ENCODE results near the gene MRPS30. TPM values are rescaled to one million over a fixed set of nuclear protein-coding genes. Genes with fewer than 3 reads are reported as not detected.

The MRPS30 gene
- total and polyA plus RNA-seq, 2 of the 4 experiments (the other 2 are of a cell fraction): 18.3 to 51.4 TPM

DNA sequence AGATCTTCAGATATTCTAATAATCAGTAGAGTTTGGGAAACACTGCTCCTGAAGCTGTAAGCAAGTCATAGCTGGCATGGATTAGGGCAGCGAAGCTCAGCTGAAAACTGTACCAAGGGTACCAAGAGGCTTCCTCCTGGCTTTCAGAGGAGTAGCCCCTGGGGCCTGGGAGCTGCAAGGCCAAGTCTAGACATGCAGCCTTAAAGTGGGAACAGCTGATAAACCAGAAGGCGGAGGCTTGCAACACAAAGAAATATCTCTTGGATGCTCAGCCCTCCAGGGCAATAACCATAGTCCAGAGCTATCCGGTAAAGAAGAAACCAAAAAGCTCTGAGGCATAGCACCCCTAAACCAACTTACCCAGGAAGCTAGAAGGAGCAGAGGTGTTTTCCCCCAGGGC lies 51.5 kb downstream of the MRPS30 start:
- Histone ChIP-seq H3K18ac (ENCODE audit: low read depth, low read length) (no peak overlapping the region), H2AK5ac (ENCODE audit: low read depth, low read length) (no peak overlapping the region), H2BK15ac (ENCODE audit: low read depth, low read length) (no peak overlapping the region), H4K5ac (ENCODE audit: low read depth, low read length) (no peak overlapping the region), H3K23ac (ENCODE audit: low read depth, low read length) (no peak overlapping the region), H3K9me3 (ENCODE audit: control insufficient read depth, insufficient read depth, low read length) (0 out of 2 replicates have a peak, but pooled peaks cover 2% of the 10 kb centered on the region), H4K20me1 (ENCODE audit: insufficient read depth, low read length) (no peaks in the 10 kb centered on the region), H3K14ac (replicated peaks; ENCODE audit: low read depth, low read length) (no peak overlapping the region), H3K9ac (ENCODE audit: low read depth, low read length) (no peak overlapping the region), H3K27me3 (ENCODE audit: control insufficient read depth, insufficient read depth, low read length) (no peaks in the 10 kb centered on the region), H3K27ac (ENCODE audit: insufficient read depth, low read length) (no peak overlapping the region), H4K91ac (ENCODE audit: insufficient read depth, low read depth, low read length) (no peak overlapping the region), H3K4me3 (ENCODE audit: insufficient read depth, low read depth, low read length) (no peak overlapping the region), H3K9me1 (ENCODE audit: insufficient read depth, low read length) (no peaks in the 10 kb centered on the region), H2BK120ac (ENCODE audit: low read depth, low read length) (no peak overlapping the region), H3K4me2 (ENCODE audit: low read depth, low read length) (no peak overlapping the region), H2AK9ac (replicated peaks; ENCODE audit: low read depth, low read length, poor library complexity) (no peak overlapping the region), H3K56ac (ENCODE audit: extremely low read depth, insufficient read depth, low read length) (no peak overlapping the region), H2AFZ (replicated peaks; ENCODE audit: low read length, poor library complexity) (no peak overlapping the region), H2BK20ac (ENCODE audit: low read depth, low read length) (no peak overlapping the region), H2BK5ac (ENCODE audit: low read depth, low read length, poor library complexity, severe bottlenecking) (no peak overlapping the region), H3K79me1 (ENCODE audit: low read depth in 1 of 2, low read length in 2 of 2) (no peaks in the 10 kb centered on the region), H4K8ac (ENCODE audit: low read depth in 2 of 2, low read length in 2 of 2) (no peak overlapping the region), H3K4me1 (ENCODE audit: control insufficient read depth, insufficient read depth, low read length) (no peaks in the 10 kb centered on the region), H3K36me3 (ENCODE audit: control insufficient read depth, insufficient read depth, low read length) (no peaks in the 10 kb centered on the region), H3K4ac (ENCODE audit: low read depth, low read length) (no peak overlapping the region)
- dilution Hi-C loops (cut with HindIII; ENCODE audit: low sequenced_read_pairs, unreplicated experiment): no loop called here
- TF ChIP-seq NFE2L2 (IDR thresholded peaks at IDR 0.05; ENCODE audit: low read depth, low read length) (no peak), ELK1 (IDR thresholded peaks at IDR 0.05; ENCODE audit: borderline replicate concordance, low read depth, low read length) (no peak), CHD1 (IDR thresholded peaks at IDR 0.05; ENCODE audit: low read depth, low read length) (no peak), MAFK (IDR thresholded peaks at IDR 0.05; ENCODE audit: low read depth, low read length) (no peak), POLR2A (IDR thresholded peaks at IDR 0.05; ENCODE audit: low read depth, low read length) (no peak), CTCF (conservative IDR thresholded peaks at IDR 0.05; ENCODE audit: low read depth, low read length) (no peak), MAZ (IDR thresholded peaks at IDR 0.05; ENCODE audit: borderline replicate concordance, low read depth, low read length) (no peak), MXI1 (IDR thresholded peaks at IDR 0.05; ENCODE audit: borderline replicate concordance, low read depth, low read length) (no peak), RCOR1 (IDR thresholded peaks at IDR 0.05; ENCODE audit: insufficient replicate concordance, low read length) (no peak), RFX5 (IDR thresholded peaks at IDR 0.05; ENCODE audit: low read depth, low read length) (no peak), BHLHE40 (IDR thresholded peaks at IDR 0.05; ENCODE audit: low read depth, low read length) (no peak), CEBPB (IDR thresholded peaks at IDR 0.05; ENCODE audit: low read depth, low read length) (no peak), SMC3 (IDR thresholded peaks at IDR 0.05; ENCODE audit: low read depth, low read length) (no peak), FOS (IDR thresholded peaks at IDR 0.05; ENCODE audit: low read depth, low read length) (no peak), RAD21 (IDR thresholded peaks at IDR 0.05; ENCODE audit: low read length) (no peak)
- TF ChIP-seq, protein P1, sequence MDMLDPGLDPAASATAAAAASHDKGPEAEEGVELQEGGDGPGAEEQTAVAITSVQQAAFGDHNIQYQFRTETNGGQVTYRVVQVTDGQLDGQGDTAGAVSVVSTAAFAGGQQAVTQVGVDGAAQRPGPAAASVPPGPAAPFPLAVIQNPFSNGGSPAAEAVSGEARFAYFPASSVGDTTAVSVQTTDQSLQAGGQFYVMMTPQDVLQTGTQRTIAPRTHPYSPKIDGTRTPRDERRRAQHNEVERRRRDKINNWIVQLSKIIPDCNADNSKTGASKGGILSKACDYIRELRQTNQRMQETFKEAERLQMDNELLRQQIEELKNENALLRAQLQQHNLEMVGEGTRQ (IDR thresholded peaks at IDR 0.05; ENCODE audit: low read depth, low read length): no peak
- intact Hi-C loops (cut with micrococcal nuclease): no loop called here
- 33% methylated on average over 1 of the region's 3 CpGs; no CpG with 5 or more reads in 1 of the 2 experiments for WGBS, 2 experiments (ENCODE audit: extremely low coverage in 2 of 2, insufficient read length in 1 of 2)
- POLR2A ChIA-PET (ENCODE audit: unreplicated experiment): no interaction called here
- CTCF ChIA-PET: no interaction called here
- ATAC-seq (ENCODE audit: low read depth) (no peak), DNase-seq (no peak)
- in situ Hi-C loops (cut with MboI; ENCODE audit: low sequenced_read_pairs): no loop called here
- BruUV-seq (replicated peaks): no TSS peak

Measured in IMR-90 (cell line).